ENCODE measurements around the gene GAREM1.

DNA sequence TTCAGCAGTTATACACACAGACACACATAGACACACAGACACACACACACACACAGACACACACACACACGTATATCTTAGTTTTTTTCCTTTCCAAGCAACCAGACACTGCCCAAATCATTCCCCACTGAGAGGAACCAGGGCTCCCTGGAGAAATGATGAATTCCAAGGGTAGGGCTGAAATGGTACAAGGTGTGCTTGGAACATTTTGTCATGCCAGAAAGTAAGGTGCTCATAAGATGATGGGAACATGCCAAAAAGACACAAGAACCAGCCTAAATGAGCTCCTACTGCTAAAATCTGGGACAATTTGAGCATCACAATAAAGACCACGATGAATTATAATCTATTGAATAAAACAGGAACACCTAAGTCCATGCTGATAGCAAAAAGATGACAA, 177.6 kb downstream of the GAREM1 start:
- TF ChIP-seq, protein P1, sequence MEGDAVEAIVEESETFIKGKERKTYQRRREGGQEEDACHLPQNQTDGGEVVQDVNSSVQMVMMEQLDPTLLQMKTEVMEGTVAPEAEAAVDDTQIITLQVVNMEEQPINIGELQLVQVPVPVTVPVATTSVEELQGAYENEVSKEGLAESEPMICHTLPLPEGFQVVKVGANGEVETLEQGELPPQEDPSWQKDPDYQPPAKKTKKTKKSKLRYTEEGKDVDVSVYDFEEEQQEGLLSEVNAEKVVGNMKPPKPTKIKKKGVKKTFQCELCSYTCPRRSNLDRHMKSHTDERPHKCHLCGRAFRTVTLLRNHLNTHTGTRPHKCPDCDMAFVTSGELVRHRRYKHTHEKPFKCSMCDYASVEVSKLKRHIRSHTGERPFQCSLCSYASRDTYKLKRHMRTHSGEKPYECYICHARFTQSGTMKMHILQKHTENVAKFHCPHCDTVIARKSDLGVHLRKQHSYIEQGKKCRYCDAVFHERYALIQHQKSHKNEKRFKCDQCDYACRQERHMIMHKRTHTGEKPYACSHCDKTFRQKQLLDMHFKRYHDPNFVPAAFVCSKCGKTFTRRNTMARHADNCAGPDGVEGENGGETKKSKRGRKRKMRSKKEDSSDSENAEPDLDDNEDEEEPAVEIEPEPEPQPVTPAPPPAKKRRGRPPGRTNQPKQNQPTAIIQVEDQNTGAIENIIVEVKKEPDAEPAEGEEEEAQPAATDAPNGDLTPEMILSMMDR (IDR thresholded peaks at IDR 0.05) = no peak
- TF ChIP-seq EZH2 (IDR thresholded peaks at IDR 0.05) = no peak

All from neural progenitor cell (in vitro differentiated cells).